Nephron progenitor cell (in vitro differentiated cells): ENCODE data around the gene CDC14B.

Experiments
- DNase-seq: peaks from one replicate; pipeline ENCODE4 v3.0.0; 2021
- H3K27ac Mint-ChIP-seq: 2 replicates; pipeline ENCODE4 v1.8.0; 2021; ENCODE audit warnings: mild to moderate bottlenecking, moderate library complexity, mixed read lengths
- H3K27me3 Mint-ChIP-seq: 2 replicates; pipeline ENCODE4 v1.8.0; 2021; ENCODE audit warnings: mild to moderate bottlenecking, low read depth, mixed read lengths; ENCODE audit not compliant: poor library complexity
- H3K36me3 Mint-ChIP-seq: 2 replicates; pipeline ENCODE4 v1.8.0; 2021; ENCODE audit warnings: low read depth, mixed read lengths
- H3K4me1 Mint-ChIP-seq: 2 replicates; pipeline ENCODE4 v1.8.0; 2021; ENCODE audit warnings: mixed read lengths
- H3K4me3 Mint-ChIP-seq: 2 replicates; pipeline ENCODE4 v1.8.0; 2021; ENCODE audit warnings: mild to moderate bottlenecking, moderate library complexity, mixed read lengths
- H3K9me3 Mint-ChIP-seq: 2 replicates; pipeline ENCODE4 v1.8.0; 2021; ENCODE audit warnings: mild to moderate bottlenecking, moderate library complexity, mixed read lengths
- CTCF ChIP-seq: fragments of 200-600 bp; sonication (generic); IDR thresholded peaks from 2 replicates; pipeline ENCODE4 v1.5.0; 2021; ENCODE audit warnings: antibody characterized with exemption

CDC14B gene

GRCh38 chr9:96532173-96532572, 87.5 kb downstream of the CDC14B start:
- Mint-ChIP-seq H3K36me3 (peaks cover 91% of the 10 kb centered on the region), H3K4me1 (no peaks in the 10 kb centered on the region), H3K4me3 (no peak overlapping the region), H3K27ac (no peak overlapping the region), H3K9me3 (peaks cover 17% of the 10 kb centered on the region), H3K27me3 (no peaks in the 10 kb centered on the region)
- DNase-seq: no peak
- no peak for TF ChIP-seq CTCF

- Mint-ChIP-seq H3K27ac (no peak overlapping the region), H3K36me3 (peaks cover 82% of the 10 kb centered on the region), H3K9me3 (no peaks in the 10 kb centered on the region), H3K4me1 (no peaks in the 10 kb centered on the region), H3K27me3 (no peaks in the 10 kb centered on the region), H3K4me3 (no peak overlapping the region)
- TF ChIP-seq CTCF: no peak
- no peak for DNase-seq
Observed at GRCh38 chr9:96524764-96525163, 94.9 kb downstream of the CDC14B start.

GRCh38 chr9:96524045-96524444, 95.6 kb downstream of the CDC14B start:
- no peak overlapping the region for H3K4me3 Mint-ChIP-seq
- TF ChIP-seq CTCF: no peak
- no peak overlapping the region for H3K27ac Mint-ChIP-seq
- no peaks in the 10 kb centered on the region for H3K9me3 Mint-ChIP-seq
- H3K4me1 Mint-ChIP-seq: no peaks in the 10 kb centered on the region
- DNase-seq: no peak
- peaks cover 82% of the 10 kb centered on the region for H3K36me3 Mint-ChIP-seq
- H3K27me3 Mint-ChIP-seq: no peaks in the 10 kb centered on the region

GRCh38 chr9:96523374-96523773, 96.3 kb downstream of the CDC14B start:
- no peak for TF ChIP-seq CTCF
- H3K27ac Mint-ChIP-seq: no peak overlapping the region

GRCh38 chr9:96522366-96522765, 97.3 kb downstream of the CDC14B start:
- Mint-ChIP-seq H3K27me3 (no peaks in the 10 kb centered on the region), H3K27ac (no peak overlapping the region), H3K4me3 (no peak overlapping the region), H3K36me3 (peaks cover 77% of the 10 kb centered on the region), H3K9me3 (no peaks in the 10 kb centered on the region), H3K4me1 (no peaks in the 10 kb centered on the region)
- no peak for DNase-seq
- no peak for TF ChIP-seq CTCF

More at GRCh38 chr9:96523374-96523773, 96.3 kb downstream of the CDC14B start:
- H3K9me3 Mint-ChIP-seq: no peaks in the 10 kb centered on the region
- DNase-seq: no peak
- H3K27me3 Mint-ChIP-seq: no peaks in the 10 kb centered on the region
- H3K4me1 Mint-ChIP-seq: no peaks in the 10 kb centered on the region
- no peak overlapping the region for H3K4me3 Mint-ChIP-seq
- peaks cover 81% of the 10 kb centered on the region for H3K36me3 Mint-ChIP-seq

GRCh38 chr9:96519787-96520186, 99.9 kb downstream of the CDC14B start:
- Mint-ChIP-seq H3K4me1 (peaks cover 7% of the 10 kb centered on the region), H3K27ac (no peak overlapping the region), H3K9me3 (no peaks in the 10 kb centered on the region), H3K27me3 (no peaks in the 10 kb centered on the region), H3K36me3 (peaks cover 57% of the 10 kb centered on the region), H3K4me3 (no peak overlapping the region)
- TF ChIP-seq CTCF: no peak
- DNase-seq: no peak
